Adrenal gland (tissue), 5 donors: ENCODE data around the gene LGALS8.

ENCODE experiments used
- POLR2A ChIP-seq, 2 donors: fragments of 450-650 bp; IDR thresholded peaks; one replicate each; pipeline ENCODE4 v1.6.1; 2017; ENCODE audit warnings: antibody characterized with exemption in 2 of 2, mild to moderate bottlenecking in 2 of 2, moderate library complexity in 1 of 2
- TF ChIP-seq, protein P1 (sequence below), 6 experiments: fragments of 450-650 bp in 4 of 6; fragments of 200-600 bp in 2 of 6; sonication (generic) in 1 of 6; IDR thresholded peaks; 1 replicate in 5 of 6; 2 replicates in 1 of 6; pipeline versions ENCODE4 v1.5.1 to v1.8.0; 2016 to 2021; ENCODE audit warnings: antibody characterized with exemption in 6 of 6, mild to moderate bottlenecking in 2 of 6, moderate library complexity in 1 of 6
- donor health status: DM: no; HTN: no; CAD: no.

DNA sequence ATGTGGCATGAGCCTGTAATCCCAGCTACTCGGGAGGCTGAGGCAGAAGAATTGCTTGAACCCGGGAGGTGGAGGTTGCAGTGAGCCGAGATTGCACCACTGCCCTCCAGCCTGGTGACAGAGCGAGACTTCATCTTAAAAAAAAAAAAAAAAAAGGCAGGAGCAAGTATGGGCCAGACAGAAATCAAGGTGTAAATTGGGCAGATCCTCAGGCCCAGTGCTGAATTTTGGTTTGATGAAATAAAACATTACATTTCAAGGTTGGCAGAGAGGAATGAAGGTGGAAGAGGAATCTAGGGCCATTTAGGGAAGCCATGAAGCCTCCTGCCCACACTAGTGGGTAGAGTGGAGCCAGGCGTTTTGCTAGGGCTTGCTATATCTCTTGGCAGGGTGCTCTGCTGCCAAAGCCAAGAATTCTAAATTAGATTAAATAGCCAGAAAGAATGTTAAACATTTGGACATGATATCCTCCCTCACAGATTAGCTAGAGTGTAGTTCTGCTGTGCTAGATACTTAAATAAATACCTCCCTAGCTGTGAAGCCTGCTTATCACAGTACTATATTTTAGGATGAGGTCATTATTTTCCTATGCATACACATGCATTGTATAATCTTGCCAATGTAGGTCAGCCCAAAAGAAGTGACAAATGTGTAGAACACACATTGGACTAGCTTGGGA is 16.6 kb upstream of the LGALS8 start:
- TF ChIP-seq, protein P1, sequence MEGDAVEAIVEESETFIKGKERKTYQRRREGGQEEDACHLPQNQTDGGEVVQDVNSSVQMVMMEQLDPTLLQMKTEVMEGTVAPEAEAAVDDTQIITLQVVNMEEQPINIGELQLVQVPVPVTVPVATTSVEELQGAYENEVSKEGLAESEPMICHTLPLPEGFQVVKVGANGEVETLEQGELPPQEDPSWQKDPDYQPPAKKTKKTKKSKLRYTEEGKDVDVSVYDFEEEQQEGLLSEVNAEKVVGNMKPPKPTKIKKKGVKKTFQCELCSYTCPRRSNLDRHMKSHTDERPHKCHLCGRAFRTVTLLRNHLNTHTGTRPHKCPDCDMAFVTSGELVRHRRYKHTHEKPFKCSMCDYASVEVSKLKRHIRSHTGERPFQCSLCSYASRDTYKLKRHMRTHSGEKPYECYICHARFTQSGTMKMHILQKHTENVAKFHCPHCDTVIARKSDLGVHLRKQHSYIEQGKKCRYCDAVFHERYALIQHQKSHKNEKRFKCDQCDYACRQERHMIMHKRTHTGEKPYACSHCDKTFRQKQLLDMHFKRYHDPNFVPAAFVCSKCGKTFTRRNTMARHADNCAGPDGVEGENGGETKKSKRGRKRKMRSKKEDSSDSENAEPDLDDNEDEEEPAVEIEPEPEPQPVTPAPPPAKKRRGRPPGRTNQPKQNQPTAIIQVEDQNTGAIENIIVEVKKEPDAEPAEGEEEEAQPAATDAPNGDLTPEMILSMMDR (IDR thresholded peaks at IDR 0.05), result no peak
- TF ChIP-seq POLR2A (IDR thresholded peaks at IDR 0.05), result no peak
